B cell (primary cell): ENCODE data around the gene SPPL2C. TPM values are rescaled to one million over a fixed set of nuclear protein-coding genes. Genes with fewer than 3 reads are reported as not detected.
A peak's percentile ranks its signal among the peaks of the same experiment; 100 is the strongest.

ENCODE experiments used
- ATAC-seq: fragments of 200-7000 bp; cut with Tn5 transposase; one replicate; pipeline ENCODE4 v1.10.0; 2021; ENCODE audit warnings: low read depth, mild to moderate bottlenecking, moderate number of reproducible peaks, moderate library complexity
- CTCF ChIA-PET: fragments of 350-600 bp; sonication (Branson Sonifier 250); formaldehyde crosslinking; loops from one replicate; lab custom pipeline; 2021; ENCODE audit warnings: antibody characterized with exemption, inconsistent platforms; lab: Charles Lee
- POLR2A ChIA-PET: fragments of 350-600 bp; sonication (Branson Sonifier 250); formaldehyde crosslinking; loops from one replicate; lab custom pipeline; 2021; ENCODE audit warnings: antibody characterized with exemption; lab: Charles Lee
- DNase-seq: peaks from one replicate; pipeline ENCODE4 v3.0.0; 2013
- H2AFZ ChIP-seq: 2 replicates; pipeline ENCODE4 v1.6.1; 2012; ENCODE audit warnings: mild to moderate bottlenecking, low read depth, low read length; ENCODE audit not compliant: insufficient read depth, poor library complexity, severe bottlenecking
- H3K27ac ChIP-seq, 2 donors: 1 replicate in 1 of 2; 2 replicates in 1 of 2; pipeline ENCODE4 v1.5.1; 2012 to 2013; ENCODE audit warnings: low read length in 2 of 2, mild to moderate bottlenecking in 2 of 2, moderate library complexity in 1 of 2
- H3K27me3 ChIP-seq, 4 experiments: fragments of 200-600 bp in 1 of 4; sonication (generic) in 1 of 4; replicated peaks in 1 of 4; 1 replicate in 2 of 4; 2 replicates in 2 of 4; pipeline versions ENCODE4 v1.6.1 to v1.7.0; 2013 to 2016; ENCODE audit warnings: low read length in 3 of 4, mild to moderate bottlenecking in 2 of 4, mixed read lengths in 1 of 4, moderate library complexity in 1 of 4; ENCODE audit not compliant: insufficient read depth in 4 of 4, control insufficient read depth in 3 of 4; ENCODE audit errors: control extremely low read depth in 1 of 4
- H3K36me3 ChIP-seq, 2 experiments: replicated peaks in 1 of 2; 1 replicate in 1 of 2; 2 replicates in 1 of 2; pipeline versions ENCODE4 v1.6.1 to v1.7.1; 2013; ENCODE audit warnings: low read length in 1 of 2; ENCODE audit not compliant: insufficient read depth in 2 of 2, control insufficient read depth in 1 of 2; ENCODE audit errors: control extremely low read depth in 1 of 2, extremely low read depth in 1 of 2
- H3K4me1 ChIP-seq, 2 donors: fragments of 200-600 bp in 1 of 2; sonication (generic) in 1 of 2; 1 replicate in 1 of 2; 2 replicates in 1 of 2; pipeline versions ENCODE4 v1.5.1 to v1.6.1; 2013 to 2017; ENCODE audit warnings: low read length in 2 of 2; ENCODE audit not compliant: control insufficient read depth in 2 of 2, insufficient read depth in 2 of 2
- H3K4me2 ChIP-seq: replicated peaks from 2 replicates; pipeline ENCODE3; 2012; ENCODE audit warnings: mild to moderate bottlenecking, low read depth, low read length; ENCODE audit not compliant: poor library complexity, severe bottlenecking
- H3K4me3 ChIP-seq, 5 experiments: fragments of 200-600 bp in 1 of 5; sonication (generic) in 1 of 5; 1 replicate in 3 of 5; 2 replicates in 2 of 5; pipeline versions ENCODE4 v1.5.1 to v1.7.0; 2011 to 2016; ENCODE audit warnings: low read length in 4 of 5, mild to moderate bottlenecking in 4 of 5, low read depth in 2 of 5, control low read depth in 1 of 5, moderate library complexity in 1 of 5; ENCODE audit not compliant: insufficient read depth in 1 of 5; ENCODE audit errors: control extremely low read depth in 1 of 5, extremely low read depth in 1 of 5
- H3K79me2 ChIP-seq: fragments of 200-600 bp; sonication (generic); one replicate; pipeline ENCODE4 v1.6.0; 2016; ENCODE audit warnings: low read length; ENCODE audit not compliant: control insufficient read depth, insufficient read depth
- H3K9ac ChIP-seq: fragments of 200-600 bp; sonication (generic); 2 replicates; pipeline ENCODE4 v1.6.1; 2017; ENCODE audit warnings: mild to moderate bottlenecking, low read length, moderate library complexity
- H3K9me3 ChIP-seq, 3 donors: one replicate each; pipeline versions ENCODE4 v1.6.1 to v1.7.1; 2013; ENCODE audit warnings: low read length in 2 of 3; ENCODE audit not compliant: control insufficient read depth in 2 of 3, insufficient read depth in 1 of 3; ENCODE audit errors: control extremely low read depth in 1 of 3
- H4K20me1 ChIP-seq: 2 replicates; pipeline ENCODE4 v1.6.0; 2012; ENCODE audit warnings: mild to moderate bottlenecking, low read length; ENCODE audit not compliant: insufficient read depth, control insufficient read depth, poor library complexity, severe bottlenecking
- H3K27ac Mint-ChIP-seq: one replicate; pipeline ENCODE4 v1.8.0; 2021; ENCODE audit warnings: mixed read lengths
- H3K27me3 Mint-ChIP-seq: one replicate; pipeline ENCODE4 v1.8.0; 2021; ENCODE audit warnings: mixed read lengths
- H3K4me1 Mint-ChIP-seq: one replicate; pipeline ENCODE4 v1.8.0; 2021; ENCODE audit warnings: mixed read lengths
- H3K4me3 Mint-ChIP-seq: one replicate; pipeline ENCODE4 v1.8.0; 2021; ENCODE audit warnings: mixed read lengths
- H3K9me3 Mint-ChIP-seq: one replicate; pipeline ENCODE4 v1.8.0; 2022; ENCODE audit warnings: mixed read lengths; ENCODE audit not compliant: insufficient read depth
- CTCF ChIP-seq: fragments of 200-600 bp; IDR thresholded peaks from one replicate; pipeline ENCODE4 v1.8.0; 2022; ENCODE audit warnings: antibody characterized with exemption, mild to moderate bottlenecking
- EZH2 ChIP-seq: IDR thresholded peaks from 2 replicates; pipeline ENCODE4 v1.6.1; 2012; ENCODE audit warnings: borderline replicate concordance, low read depth, mild to moderate bottlenecking, moderate library complexity, low read length; ENCODE audit not compliant: insufficient read depth, poor library complexity, severe bottlenecking
- WGBS: methylation state at CpG from one replicate; pipeline ENCODE4 v1.1.5; 2013; ENCODE audit warnings: missing lambda C conversion rate; ENCODE audit not compliant: insufficient coverage; 5-methylcytosine and 5-hydroxymethylcytosine counted together
- intact Hi-C: fragments of 100-400 bp; cut with micrococcal nuclease; formaldehyde crosslinking; loops from one replicate; pipeline ENCODE4 v1.10.0; 2022
- polyA plus RNA-seq: library from polyadenylated mRNA; depleted of rRNA; stranded (reverse); fragments of >200 nt; gene quantifications from 2 replicates; pipeline ENCODE4 v1.2.3, GENCODE V29; 2012
- total RNA-seq, 2 donors: library from RNA; stranded (reverse); fragments of 120-200 nt in 1 of 2; gene quantifications; 1 replicate in 1 of 2; 2 replicates in 1 of 2; pipeline versions ENCODE4 v1.2.3 to v1.2.4, GENCODE V29; 2013 to 2022

SPPL2C gene
- total and polyA plus RNA-seq, 2 donors (not counting 1 experiment from before 2014, with no cell fraction given), result not detected

- H3K27ac Mint-ChIP-seq, result no peak overlapping the region
- no peak overlapping the region for H3K27ac ChIP-seq
- peaks cover 0 to 6% of the 10 kb centered on the region in 2 donors for H3K4me1 ChIP-seq
- H3K27me3 Mint-ChIP-seq, result peaks cover 3% of the 10 kb centered on the region
- no peak overlapping the region for H3K4me2 ChIP-seq
- no peak overlapping the region for H2AFZ ChIP-seq
- 12% methylated on average over 2 of the region's 4 CpGs for WGBS
- peaks cover 5% of the 10 kb centered on the region for H3K4me1 Mint-ChIP-seq
- H4K20me1 ChIP-seq, result no peaks in the 10 kb centered on the region
- no peaks in the 10 kb centered on the region for H3K79me2 ChIP-seq
- intact Hi-C loops, result no loop called here
- ChIA-PET CTCF (no interaction called here), POLR2A (no interaction called here)
- peaks cover 0 to 5% (median 4%) of the 10 kb centered on the region in 3 donors for H3K9me3 ChIP-seq
- H3K4me3 ChIP-seq, result no peak overlapping the region
- DNase-seq (no peak), ATAC-seq (no peak)
- peaks cover 0 to 3% (median 1%) of the 10 kb centered on the region in 4 experiments for H3K27me3 ChIP-seq
- peaks cover 2% of the 10 kb centered on the region for H3K9me3 Mint-ChIP-seq
- no peak overlapping the region for H3K4me3 Mint-ChIP-seq
- no peaks in the 10 kb centered on the region for H3K36me3 ChIP-seq
- no peak overlapping the region for H3K9ac ChIP-seq
- TF ChIP-seq EZH2 (no peak), CTCF (no peak)
Measured at GRCh38 chr17:45889579-45889978, 44.9 kb downstream of the SPPL2C start.

- POLR2A ChIA-PET, result no interaction called here
- Histone ChIP-seq H4K20me1 (no peaks in the 10 kb centered on the region), H3K36me3 (no peaks in the 10 kb centered on the region), H3K27ac (no peak overlapping the region), H3K79me2 (no peaks in the 10 kb centered on the region), H3K4me2 (peak overlapping the region; percentile 100), H3K4me1 (peaks cover 36 to 37% of the 10 kb centered on the region in 2 donors), H2AFZ (peak overlapping the region; percentile 93), H3K9ac (peak overlapping the region; percentile 79), H3K27me3 (peaks cover 2 to 44% (median 26%) of the 10 kb centered on the region in 4 experiments), H3K4me3 (peak overlapping the region in 4 of 5 experiments; percentile 37 to 75 (median 72)), H3K9me3 (peaks cover 0 to 20% (median 0%) of the 10 kb centered on the region in 3 donors)
- CTCF ChIA-PET, result interaction anchor here (1.1 to 1.9 kb wide), 2 partner anchors 56 to 253 kb away, joined by 3 to 4 read pairs; no protein-coding TSS in a partner anchor
- Mint-ChIP-seq H3K4me1 (peaks cover 25% of the 10 kb centered on the region), H3K27ac (peak overlapping the region; percentile 22), H3K4me3 (peak overlapping the region; percentile 91), H3K9me3 (no peaks in the 10 kb centered on the region), H3K27me3 (peaks cover 14% of the 10 kb centered on the region)
- TF ChIP-seq CTCF, result no peak
- TF ChIP-seq EZH2, result no peak
- intact Hi-C loops, result loop anchor here (2.0 kb wide), 1 partner anchor 55 kb away; no protein-coding TSS in a partner anchor
- ATAC-seq, result no peak
- WGBS, result 68% methylated on average over 5 of the region's 7 CpGs
- peak; percentile 17 for DNase-seq
Measured at GRCh38 chr17:45893725-45894021, 49.0 kb downstream of the SPPL2C start.
